CD4-positive, alpha-beta T cell (primary cell): ENCODE results near the gene CALML3. TPM values are rescaled to one million over a fixed set of nuclear protein-coding genes. Genes with fewer than 3 reads are reported as not detected.

Experiments
- ATAC-seq: fragments of 200-7000 bp; cut with Tn5 transposase; one replicate; pipeline ENCODE4 v1.10.0; 2022; ENCODE audit warnings: mild to moderate bottlenecking; ENCODE audit not compliant: poor library complexity
- CTCF ChIA-PET: fragments of 350-600 bp; sonication (Branson Sonifier 250); formaldehyde crosslinking; loops from one replicate; lab custom pipeline; 2021; ENCODE audit warnings: antibody characterized with exemption, inconsistent platforms; lab: Charles Lee
- POLR2A ChIA-PET: fragments of 350-600 bp; sonication (Branson Sonifier 250); formaldehyde crosslinking; loops from one replicate; lab custom pipeline; 2021; ENCODE audit warnings: antibody characterized with exemption, inconsistent platforms; lab: Charles Lee
- DNase-seq, 14 experiments: peaks; one replicate each; pipeline ENCODE4 v3.0.0-alpha.2; 2013 to 2020; ENCODE audit warnings: mixed read lengths in 2 of 14
- H3K27ac ChIP-seq, 2 donors: one replicate each; pipeline versions ENCODE4 v1.5.1 to v1.7.0; 2013; ENCODE audit warnings: low read length in 2 of 2, low read depth in 1 of 2, mild to moderate bottlenecking in 1 of 2
- H3K27me3 ChIP-seq, 2 experiments: 1 replicate in 1 of 2; 2 replicates in 1 of 2; pipeline versions ENCODE4 v1.6.1 to v1.7.0; 2013; ENCODE audit warnings: low read length in 2 of 2, control low read depth in 1 of 2, mild to moderate bottlenecking in 1 of 2, moderate library complexity in 1 of 2; ENCODE audit not compliant: insufficient read depth in 2 of 2, control insufficient read depth in 1 of 2
- H3K36me3 ChIP-seq: one replicate; pipeline ENCODE4 v1.6.1; 2013; ENCODE audit warnings: low read length, control low read depth; ENCODE audit not compliant: insufficient read depth
- H3K4me1 ChIP-seq: one replicate; pipeline ENCODE4 v1.6.1; 2013; ENCODE audit warnings: low read length, control low read depth; ENCODE audit not compliant: insufficient read depth
- H3K4me3 ChIP-seq: one replicate; pipeline ENCODE4 v1.5.1; 2013; ENCODE audit warnings: mild to moderate bottlenecking, low read length, moderate library complexity
- H3K9me3 ChIP-seq, 2 experiments: 1 replicate in 1 of 2; 2 replicates in 1 of 2; pipeline versions ENCODE4 v1.6.1 to v1.7.0; 2013; ENCODE audit warnings: low read length in 2 of 2, mild to moderate bottlenecking in 2 of 2, control low read depth in 1 of 2, moderate library complexity in 1 of 2; ENCODE audit not compliant: control insufficient read depth in 1 of 2, insufficient read depth in 1 of 2
- H3K27ac Mint-ChIP-seq: one replicate; pipeline ENCODE4 v1.8.0; 2020; ENCODE audit warnings: mixed read lengths
- H3K27me3 Mint-ChIP-seq: one replicate; pipeline ENCODE4 v1.8.0; 2021; ENCODE audit warnings: mixed read lengths
- H3K36me3 Mint-ChIP-seq: one replicate; pipeline ENCODE4 v1.8.0; 2021; ENCODE audit warnings: low read depth, mixed read lengths
- H3K4me1 Mint-ChIP-seq: one replicate; pipeline ENCODE4 v1.8.0; 2021; ENCODE audit warnings: low read depth, mixed read lengths
- H3K4me3 Mint-ChIP-seq: one replicate; pipeline ENCODE4 v1.8.0; 2020; ENCODE audit warnings: mild to moderate bottlenecking, mixed read lengths
- H3K9me3 Mint-ChIP-seq: one replicate; pipeline ENCODE4 v1.8.0; 2020; ENCODE audit warnings: mixed read lengths
- CTCF ChIP-seq: fragments of 200-600 bp; IDR thresholded peaks from one replicate; pipeline ENCODE4 v1.8.0; 2022; ENCODE audit warnings: antibody characterized with exemption, mild to moderate bottlenecking
- intact Hi-C, 2 experiments: fragments of 100-400 bp; cut with DNase I in 1 of 2; cut with micrococcal nuclease in 1 of 2; formaldehyde crosslinking; loops; one replicate each; pipeline versions ENCODE4 v1.15.1 to v1.9.0; 2023 to 2025; cut with DNase I, micrococcal nuclease
- total RNA-seq, 174 experiments: library from RNA in 2 of 174; stranded (reverse) in 2 of 174; gene quantifications; one replicate each; pipeline ENCODE4 v1.2.3 and lab custom pipeline; 2021 to 2026

CALML3 gene
- total RNA-seq, 2 experiments from 2014 or later = not detected

GRCh38 chr10:5545011-5545410 is 20.2 kb downstream of the CALML3 start:
- H3K4me3 ChIP-seq = no peak overlapping the region
- peaks cover 9% of the 10 kb centered on the region for H3K36me3 Mint-ChIP-seq
- H3K9me3 Mint-ChIP-seq = peaks cover 2% of the 10 kb centered on the region
- no peak overlapping the region for H3K27ac Mint-ChIP-seq
- ATAC-seq (no peak), DNase-seq (peak in 1 of 14 experiments; percentile 8)
- intact Hi-C loops = no loop called here
- TF ChIP-seq CTCF = no peak
- H3K4me3 Mint-ChIP-seq = no peak overlapping the region
- no peaks in the 10 kb centered on the region for H3K27me3 Mint-ChIP-seq
- H3K4me1 Mint-ChIP-seq = no peaks in the 10 kb centered on the region
- peaks cover 21% of the 10 kb centered on the region for H3K4me1 ChIP-seq
- H3K36me3 ChIP-seq = no peaks in the 10 kb centered on the region
- H3K27me3 ChIP-seq = no peaks in the 10 kb centered on the region
- ChIA-PET CTCF (no interaction called here), POLR2A (interaction anchor here (1.2 kb wide), 1 partner anchor 98 kb away, joined by 3 read pairs; no protein-coding TSS in a partner anchor)
- peaks cover 3 to 18% of the 10 kb centered on the region in 2 experiments for H3K9me3 ChIP-seq
- no peak overlapping the region for H3K27ac ChIP-seq

GRCh38 chr10:5545426-5545777 is 20.6 kb downstream of the CALML3 start:
- no peak for DNase-seq
- no peak overlapping the region for H3K27ac ChIP-seq
- intact Hi-C loops = no loop called here

GRCh38 chr10:5545778-5546710 is 21.3 kb downstream of the CALML3 start:
- Histone ChIP-seq H3K4me1 (peaks cover 28% of the 10 kb centered on the region), H3K4me3 (no peak overlapping the region), H3K27me3 (no peaks in the 10 kb centered on the region), H3K27ac (no peak overlapping the region), H3K36me3 (no peaks in the 10 kb centered on the region), H3K9me3 (peaks cover 0 to 18% of the 10 kb centered on the region in 2 experiments)
- DNase-seq (peak in 1 of 14 experiments; percentile 26), ATAC-seq (no peak)
- ChIA-PET POLR2A (interaction anchor here (0.6 to 1.2 kb wide), 2 partner anchors 99 to 696 kb away, joined by 3 read pairs; no protein-coding TSS in a partner anchor), CTCF (no interaction called here)
- peaks cover 2% of the 10 kb centered on the region for H3K9me3 Mint-ChIP-seq
- H3K4me3 Mint-ChIP-seq = no peak overlapping the region
- no peak overlapping the region for H3K27ac Mint-ChIP-seq
- peaks cover 4% of the 10 kb centered on the region for H3K36me3 Mint-ChIP-seq
- H3K27me3 Mint-ChIP-seq = no peaks in the 10 kb centered on the region
- no peak for TF ChIP-seq CTCF
- no peaks in the 10 kb centered on the region for H3K4me1 Mint-ChIP-seq
- intact Hi-C loops = no loop called here

More at GRCh38 chr10:5545426-5545777, 20.6 kb downstream of the CALML3 start:
- Histone ChIP-seq H3K4me3 (no peak overlapping the region), H3K36me3 (no peaks in the 10 kb centered on the region), H3K27me3 (no peaks in the 10 kb centered on the region), H3K9me3 (peaks cover 3 to 18% of the 10 kb centered on the region in 2 experiments), H3K4me1 (peaks cover 22% of the 10 kb centered on the region)
- no peak for ATAC-seq
- no peak for TF ChIP-seq CTCF
- H3K4me3 Mint-ChIP-seq = no peak overlapping the region
- POLR2A ChIA-PET = interaction anchor here (1.2 kb wide), 1 partner anchor 99 kb away, joined by 3 read pairs; no protein-coding TSS in a partner anchor
- no peaks in the 10 kb centered on the region for H3K27me3 Mint-ChIP-seq
- CTCF ChIA-PET = no interaction called here
- H3K27ac Mint-ChIP-seq = no peak overlapping the region
- peaks cover 7% of the 10 kb centered on the region for H3K36me3 Mint-ChIP-seq
- H3K4me1 Mint-ChIP-seq = no peaks in the 10 kb centered on the region
- peaks cover 2% of the 10 kb centered on the region for H3K9me3 Mint-ChIP-seq
